Erythroblast (primary cell): ENCODE measurements around the gene ALG9.

Experiments used
- GATA1 ChIP-seq: IDR thresholded peaks from 2 replicates; pipeline ENCODE4 v1.6.1; 2011; ENCODE audit warnings: low read depth, mild to moderate bottlenecking, control low read depth, low read length, moderate library complexity
- POLR2A ChIP-seq: IDR thresholded peaks from 2 replicates; pipeline ENCODE4 v1.6.1; 2011; ENCODE audit warnings: mild to moderate bottlenecking, low read length

DNA sequence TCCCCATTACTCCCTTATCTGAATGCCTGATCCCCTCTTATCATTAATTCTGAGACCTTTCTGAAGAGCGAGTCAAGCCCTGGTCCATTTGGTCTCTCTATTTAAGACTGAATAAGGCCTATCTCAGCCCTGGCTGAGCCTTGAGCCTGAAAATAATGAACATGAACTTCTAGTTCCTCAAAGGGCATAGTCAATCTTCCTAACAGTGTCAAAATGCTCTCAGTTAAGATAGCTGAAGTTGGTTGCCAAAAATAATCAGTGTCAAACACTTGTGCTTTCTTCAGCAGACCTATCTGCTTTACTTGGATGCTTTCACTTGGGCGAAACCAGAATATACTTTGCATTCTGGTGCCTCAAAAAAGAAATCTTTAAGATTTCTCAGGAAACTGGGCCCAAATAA, 62.5 kb downstream of the ALG9 start:
- TF ChIP-seq POLR2A (no peak), GATA1 (no peak)
